Endodermal cell (in vitro differentiated cells): ENCODE data around the gene TLX2. TPM values are rescaled to one million over a fixed set of nuclear protein-coding genes. Genes with fewer than 3 reads are reported as not detected.

Experiments
- DNase-seq: peaks from one replicate; pipeline ENCODE4 v3.0.0-alpha.2; 2017
- H3K27ac ChIP-seq: 2 replicates; pipeline ENCODE4 v1.5.1; 2013; ENCODE audit warnings: mild to moderate bottlenecking, low read depth, low read length, moderate library complexity
- H3K27me3 ChIP-seq: 2 replicates; pipeline ENCODE4 v1.6.1; 2013; ENCODE audit warnings: mild to moderate bottlenecking, low read length, moderate library complexity; ENCODE audit not compliant: insufficient read depth, control insufficient read depth, poor library complexity, severe bottlenecking
- H3K36me3 ChIP-seq: 2 replicates; pipeline ENCODE4 v1.7.0; 2013; ENCODE audit warnings: mild to moderate bottlenecking, low read length, moderate library complexity; ENCODE audit not compliant: control insufficient read depth, insufficient read depth
- H3K4me1 ChIP-seq: one replicate; pipeline ENCODE4 v1.7.0; 2013; ENCODE audit warnings: low read length; ENCODE audit not compliant: control insufficient read depth, insufficient read depth
- H3K4me3 ChIP-seq: 2 replicates; pipeline ENCODE4 v1.5.1; 2013; ENCODE audit warnings: mild to moderate bottlenecking, low read length, moderate library complexity
- H3K9ac ChIP-seq: 2 replicates; pipeline ENCODE4 v1.6.1; 2013; ENCODE audit warnings: mild to moderate bottlenecking, low read length, moderate library complexity; ENCODE audit not compliant: poor library complexity, severe bottlenecking; ENCODE audit errors: extremely low read depth
- H3K9me3 ChIP-seq: 2 replicates; pipeline ENCODE4 v1.6.1; 2013; ENCODE audit warnings: mild to moderate bottlenecking, low read length, moderate library complexity; ENCODE audit not compliant: control insufficient read depth
- H3K27ac Mint-ChIP-seq: 2 replicates; pipeline ENCODE4 v1.8.0; 2020; ENCODE audit warnings: mixed read lengths
- H3K27me3 Mint-ChIP-seq: 2 replicates; pipeline ENCODE4 v1.8.0; 2021; ENCODE audit warnings: mild to moderate bottlenecking, mixed read lengths; ENCODE audit not compliant: insufficient read depth
- H3K36me3 Mint-ChIP-seq: 2 replicates; pipeline ENCODE4 v1.8.0; 2020; ENCODE audit warnings: low read depth, mixed read lengths
- H3K4me1 Mint-ChIP-seq: 2 replicates; pipeline ENCODE4 v1.8.0; 2020; ENCODE audit warnings: mixed read lengths
- H3K4me3 Mint-ChIP-seq: 2 replicates; pipeline ENCODE4 v1.8.0; 2020; ENCODE audit warnings: mild to moderate bottlenecking, moderate library complexity, mixed read lengths
- H3K9me3 Mint-ChIP-seq: 2 replicates; pipeline ENCODE4 v1.8.0; 2020; ENCODE audit warnings: mild to moderate bottlenecking, mixed read lengths
- CTCF ChIP-seq: fragments of 200-600 bp; sonication (generic); conservative IDR thresholded peaks from 2 replicates; pipeline ENCODE4 v1.5.0; 2021; ENCODE audit warnings: antibody characterized with exemption, mild to moderate bottlenecking
- WGBS, 2 experiments: methylation state at CpG; one replicate each; pipeline versions ENCODE4 v1.1.5 to v1.1.7; 2013; ENCODE audit warnings: missing lambda C conversion rate in 2 of 2, mixed read lengths in 1 of 2; ENCODE audit not compliant: insufficient coverage in 1 of 2, insufficient read length in 1 of 2; 5-methylcytosine and 5-hydroxymethylcytosine counted together
- total RNA-seq, 2 donors: library from RNA; stranded (reverse); fragmentation: NEBNext Ultra II Directional in 1 of 2; extraction: Animal tissue kit (Norgen Biotek cat#: 25700) in 1 of 2; gene quantifications; 2 replicates in 1 of 2; 3 replicates in 1 of 2; pipeline ENCODE4 v1.2.1, GENCODE V29; 2021

TLX2 gene
- total RNA-seq, 2 donors from 2014 or later, result 0.22 to 0.27 TPM

GRCh38 chr2:74526649-74527230 is 12.5 kb downstream of the TLX2 start:
- peaks cover 27% of the 10 kb centered on the region for H3K36me3 Mint-ChIP-seq
- no peak overlapping the region for H3K27ac Mint-ChIP-seq
- 96 to 98% methylated on average over 6 to 11 of the region's 11 CpGs for WGBS, 2 experiments

GRCh38 chr2:74527741-74528140 is 13.5 kb downstream of the TLX2 start:
- no peak overlapping the region for H3K9ac ChIP-seq
- 94% methylated on average over 9 of the region's 9 CpGs; no CpG with 5 or more reads in 1 of the 2 experiments for WGBS, 2 experiments
- H3K9me3 Mint-ChIP-seq, result no peaks in the 10 kb centered on the region
- H3K27me3 Mint-ChIP-seq, result peaks cover 13% of the 10 kb centered on the region
- H3K27ac Mint-ChIP-seq, result no peak overlapping the region
- peak overlapping the region; percentile 99 for H3K4me3 ChIP-seq
- peaks cover 32% of the 10 kb centered on the region for H3K36me3 Mint-ChIP-seq
- H3K27ac ChIP-seq, result no peak overlapping the region
- peaks cover 7% of the 10 kb centered on the region for H3K4me1 Mint-ChIP-seq
- H3K4me1 ChIP-seq, result no peaks in the 10 kb centered on the region
- no peak for TF ChIP-seq CTCF
- H3K4me3 Mint-ChIP-seq, result peak overlapping the region; percentile 98
- H3K36me3 ChIP-seq, result peaks cover 35% of the 10 kb centered on the region
- no peaks in the 10 kb centered on the region for H3K9me3 ChIP-seq
- no peak for DNase-seq
- H3K27me3 ChIP-seq, result peaks cover 15% of the 10 kb centered on the region

More at GRCh38 chr2:74526649-74527230, 12.5 kb downstream of the TLX2 start:
- peaks cover 7% of the 10 kb centered on the region for H3K4me1 Mint-ChIP-seq
- H3K9ac ChIP-seq, result no peak overlapping the region
- H3K27ac ChIP-seq, result no peak overlapping the region
- no peaks in the 10 kb centered on the region for H3K9me3 ChIP-seq
- peaks cover 23% of the 10 kb centered on the region for H3K27me3 Mint-ChIP-seq
- H3K4me3 Mint-ChIP-seq, result no peak overlapping the region
- no peaks in the 10 kb centered on the region for H3K4me1 ChIP-seq
- H3K9me3 Mint-ChIP-seq, result no peaks in the 10 kb centered on the region
- no peak overlapping the region for H3K4me3 ChIP-seq
- no peak for DNase-seq
- TF ChIP-seq CTCF, result no peak
- peaks cover 26% of the 10 kb centered on the region for H3K36me3 ChIP-seq
- peaks cover 25% of the 10 kb centered on the region for H3K27me3 ChIP-seq

- Mint-ChIP-seq H3K4me1 (peaks cover 7% of the 10 kb centered on the region), H3K36me3 (peaks cover 32% of the 10 kb centered on the region), H3K27ac (peak overlapping the region; percentile 98), H3K27me3 (peaks cover 5% of the 10 kb centered on the region), H3K4me3 (peak overlapping the region; percentile 98), H3K9me3 (no peaks in the 10 kb centered on the region)
- H3K4me3 ChIP-seq, result peak overlapping the region; percentile 99
- TF ChIP-seq CTCF, result no peak
- WGBS, 2 experiments, result 18 to 20% methylated on average over 16 to 29 of the region's 29 CpGs
- peak overlapping the region; percentile 90 for H3K9ac ChIP-seq
- H3K36me3 ChIP-seq, result peaks cover 35% of the 10 kb centered on the region
- no peaks in the 10 kb centered on the region for H3K9me3 ChIP-seq
- H3K27me3 ChIP-seq, result peaks cover 4% of the 10 kb centered on the region
- no peak for DNase-seq
- H3K27ac ChIP-seq, result peak overlapping the region; percentile 45
- H3K4me1 ChIP-seq, result no peaks in the 10 kb centered on the region
Observed at GRCh38 chr2:74528600-74529356, 14.5 kb downstream of the TLX2 start.
